ENCODE measurements around the gene IL34.
A peak's percentile ranks its signal among the peaks of the same experiment; 100 is the strongest.
"Not testable (repeated sequence)": the region's sequence is repeated elsewhere in the genome, so short reads cannot be mapped to it uniquely, and the experiment has no call there.

The IL34 gene

DNA sequence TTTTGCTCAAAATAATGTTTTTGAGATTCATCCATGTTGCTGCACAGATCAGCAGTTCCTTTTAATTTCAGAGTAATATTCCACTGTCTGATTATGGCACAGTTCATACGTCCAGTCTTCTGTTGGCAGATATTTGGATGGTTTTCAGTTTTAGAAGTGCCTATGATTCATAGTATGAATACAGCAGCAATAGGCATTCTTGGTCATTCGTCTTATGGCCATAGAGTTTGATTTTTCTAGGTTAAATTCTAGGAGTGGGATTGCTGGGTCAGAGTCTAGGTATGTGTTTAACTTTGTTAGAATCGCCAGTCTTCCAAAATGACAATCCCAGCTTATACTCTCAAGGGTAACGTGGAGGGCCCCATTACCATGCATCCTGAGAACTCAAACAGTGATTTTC lies 11.5 kb upstream of the IL34 start:
- H3K27me3 ChIP-seq (replicated peaks; ENCODE audit: control insufficient read depth, insufficient read depth, low read length): no peaks in the 10 kb centered on the region
- no peak overlapping the region for H3K4me3 ChIP-seq (ENCODE audit: low read length)
- DNase-seq (ENCODE audit: low read depth): peak; percentile 30
- no peak overlapping the region for H3K9ac ChIP-seq (ENCODE audit: low read length)
- peaks cover 10% of the 10 kb centered on the region for H3K9me3 ChIP-seq (ENCODE audit: control insufficient read depth, low read length)
- H3K36me3 ChIP-seq (ENCODE audit: control insufficient read depth, insufficient read depth, low read length, severe bottlenecking): no peaks in the 10 kb centered on the region
- peaks cover 20% of the 10 kb centered on the region for H3K4me1 ChIP-seq (ENCODE audit: control insufficient read depth, insufficient read depth, low read length)

DNA sequence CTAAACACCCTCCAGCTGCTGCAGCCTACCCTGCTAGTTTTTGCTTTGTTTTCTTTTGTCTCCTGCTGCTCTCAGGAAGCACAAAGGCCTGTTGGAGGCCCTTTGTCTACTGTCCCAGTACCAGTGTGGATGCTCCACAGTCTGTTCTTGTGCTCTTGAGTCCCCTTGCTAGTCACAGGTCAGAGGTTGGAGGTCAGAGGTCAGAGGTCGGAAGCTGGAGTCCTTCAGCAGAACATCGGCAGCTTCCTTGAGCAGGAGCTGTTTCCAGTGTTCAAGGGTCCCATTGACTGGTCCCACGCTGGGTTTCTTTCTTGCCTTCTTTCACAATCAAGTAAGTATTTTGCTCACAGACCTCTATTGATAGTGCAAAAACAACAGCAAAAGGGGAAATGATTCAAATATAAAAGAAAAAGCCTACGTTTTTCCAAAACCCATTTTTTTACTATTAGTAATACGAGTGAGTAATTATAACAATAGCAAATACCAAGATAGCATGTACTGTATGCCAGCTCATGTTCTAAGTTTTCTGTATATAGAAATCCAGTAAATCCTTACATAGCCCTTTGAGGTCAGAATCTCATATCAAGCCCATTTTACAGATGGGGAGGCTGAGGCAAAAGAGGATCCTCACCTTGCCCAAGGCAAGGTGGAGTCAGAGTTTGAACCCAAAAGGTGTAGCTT lies 10.9 kb upstream of the IL34 start:
- Histone ChIP-seq H3K27me3 (replicated peaks; ENCODE audit: control insufficient read depth, insufficient read depth, low read length) (no peaks in the 10 kb centered on the region), H3K9me3 (ENCODE audit: control insufficient read depth, low read length) (peaks cover 10% of the 10 kb centered on the region), H3K4me1 (ENCODE audit: control insufficient read depth, insufficient read depth, low read length) (peaks cover 22% of the 10 kb centered on the region), H3K36me3 (ENCODE audit: control insufficient read depth, insufficient read depth, low read length, severe bottlenecking) (no peaks in the 10 kb centered on the region), H3K9ac (ENCODE audit: low read length) (peak overlapping the region; percentile 24), H3K4me3 (ENCODE audit: low read length) (peak overlapping the region; percentile 14)
- peak; percentile 63 for DNase-seq (ENCODE audit: low read depth)

DNA sequence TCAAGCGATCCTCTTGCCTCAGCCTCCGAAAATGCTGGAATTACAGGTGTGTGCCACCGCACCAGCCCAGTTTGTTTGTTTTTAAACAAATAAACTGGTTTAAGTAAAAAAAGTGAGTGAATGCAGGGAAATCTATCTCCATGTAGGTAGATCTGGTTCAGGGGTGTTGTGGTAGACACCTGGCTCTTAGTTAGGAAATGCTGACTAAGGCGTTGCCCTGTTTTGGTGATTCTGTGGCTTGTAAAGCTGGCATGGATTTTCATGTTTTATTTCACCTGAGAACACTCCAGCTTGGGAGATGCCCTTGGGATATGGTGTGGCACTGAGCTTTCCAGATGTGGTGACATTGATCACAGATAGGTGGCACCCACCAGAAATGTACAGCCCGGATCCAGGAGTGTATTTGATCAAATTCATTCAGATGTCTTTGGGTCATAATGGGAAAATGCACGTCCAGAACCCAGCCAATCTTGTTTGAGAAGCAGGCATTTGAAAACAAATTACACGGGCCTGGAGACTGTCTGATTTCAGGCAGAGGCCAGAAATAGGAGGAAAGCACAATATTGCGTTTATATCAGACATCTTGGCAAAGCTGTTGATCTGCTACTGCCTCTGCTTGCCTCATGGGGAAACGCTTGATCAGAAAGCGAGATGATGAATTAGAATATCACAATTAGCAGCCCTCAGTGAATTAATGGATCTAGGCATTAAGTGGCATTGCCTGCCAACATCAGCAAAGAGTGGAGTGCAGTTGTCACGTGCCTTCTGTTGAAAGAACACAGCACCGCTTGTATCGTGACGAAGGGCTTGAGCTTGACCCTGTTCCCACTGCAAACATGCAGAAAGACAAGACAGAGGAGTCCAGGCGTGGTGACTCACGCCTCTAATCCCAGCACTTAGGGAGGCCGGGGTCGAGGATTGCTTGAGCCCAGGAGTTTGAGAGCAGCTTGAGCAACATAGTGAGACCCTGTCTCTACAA lies 7.3 kb upstream of the IL34 start:
- Histone ChIP-seq H3K9me3 (ENCODE audit: control insufficient read depth, low read length) (no peaks in the 10 kb centered on the region), H3K4me1 (ENCODE audit: control insufficient read depth, insufficient read depth, low read length) (peaks cover 22% of the 10 kb centered on the region)
- DNase-seq (ENCODE audit: low read depth): peak; percentile 40

DNA sequence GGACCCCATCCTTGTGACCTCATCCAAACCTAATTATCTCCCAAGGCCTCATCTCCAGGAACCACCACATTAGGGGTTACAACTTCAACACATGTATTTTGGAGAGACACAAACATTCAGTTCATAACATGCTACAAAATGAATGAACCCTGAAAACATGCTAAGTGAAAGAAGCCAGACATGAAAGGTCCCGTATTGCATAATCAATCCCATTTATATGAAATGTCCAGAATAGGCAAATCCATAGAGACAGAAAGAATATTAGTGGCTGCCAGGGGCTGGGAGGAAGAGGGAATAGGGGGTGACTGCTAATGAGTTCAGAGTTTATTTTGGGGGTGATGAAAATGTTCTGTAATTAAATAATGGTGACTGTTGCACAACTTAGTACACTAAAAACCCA lies 3.7 kb upstream of the IL34 start:
- no peak overlapping the region for H3K4me3 ChIP-seq (ENCODE audit: low read length)

More for the DNA sequence above, 7.3 kb upstream of the IL34 start:
- Histone ChIP-seq H3K4me3 (ENCODE audit: low read length) (peak overlapping the region; percentile 20), H3K9ac (ENCODE audit: low read length) (peak overlapping the region; percentile 30), H3K27me3 (replicated peaks; ENCODE audit: control insufficient read depth, insufficient read depth, low read length) (no peaks in the 10 kb centered on the region), H3K36me3 (ENCODE audit: control insufficient read depth, insufficient read depth, low read length, severe bottlenecking) (no peaks in the 10 kb centered on the region)

DNA sequence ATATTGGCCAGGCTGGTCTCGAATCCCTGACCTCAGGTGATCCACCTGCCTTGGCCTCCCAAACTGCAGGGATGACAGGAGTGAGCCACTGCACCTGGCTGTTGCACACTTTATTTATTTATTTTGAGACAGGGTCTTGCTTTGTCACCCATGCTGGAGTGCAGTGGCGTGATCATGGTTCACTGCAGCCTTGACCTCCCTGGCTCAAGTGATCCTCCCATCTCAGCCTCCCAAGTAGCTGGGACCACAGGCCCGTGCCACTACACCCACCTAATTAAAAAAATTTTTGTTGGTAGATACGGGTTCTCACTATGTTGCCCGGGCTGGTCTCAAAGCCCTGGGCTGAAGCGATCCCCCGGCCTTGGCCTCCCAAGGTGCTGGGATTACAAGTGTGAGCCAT lies 3.1 kb upstream of the IL34 start:
- not testable (repeated sequence) for H3K9me3 ChIP-seq (ENCODE audit: control insufficient read depth, low read length); H3K9ac ChIP-seq (ENCODE audit: low read length); H3K36me3 ChIP-seq (ENCODE audit: control insufficient read depth, insufficient read depth, low read length, severe bottlenecking); DNase-seq (ENCODE audit: low read depth); H3K27me3 ChIP-seq (replicated peaks; ENCODE audit: control insufficient read depth, insufficient read depth, low read length); H3K4me3 ChIP-seq (ENCODE audit: low read length)
- H3K4me1 ChIP-seq (ENCODE audit: control insufficient read depth, insufficient read depth, low read length): peaks cover 14% of the 10 kb centered on the region

More for the DNA sequence above, 3.7 kb upstream of the IL34 start:
- H3K36me3 ChIP-seq (ENCODE audit: control insufficient read depth, insufficient read depth, low read length, severe bottlenecking): no peaks in the 10 kb centered on the region
- no peak for DNase-seq (ENCODE audit: low read depth)
- no peak overlapping the region for H3K9ac ChIP-seq (ENCODE audit: low read length)
- no peaks in the 10 kb centered on the region for H3K27me3 ChIP-seq (replicated peaks; ENCODE audit: control insufficient read depth, insufficient read depth, low read length)
- H3K9me3 ChIP-seq (ENCODE audit: control insufficient read depth, low read length): no peaks in the 10 kb centered on the region
- H3K4me1 ChIP-seq (ENCODE audit: control insufficient read depth, insufficient read depth, low read length): peaks cover 14% of the 10 kb centered on the region

DNA sequence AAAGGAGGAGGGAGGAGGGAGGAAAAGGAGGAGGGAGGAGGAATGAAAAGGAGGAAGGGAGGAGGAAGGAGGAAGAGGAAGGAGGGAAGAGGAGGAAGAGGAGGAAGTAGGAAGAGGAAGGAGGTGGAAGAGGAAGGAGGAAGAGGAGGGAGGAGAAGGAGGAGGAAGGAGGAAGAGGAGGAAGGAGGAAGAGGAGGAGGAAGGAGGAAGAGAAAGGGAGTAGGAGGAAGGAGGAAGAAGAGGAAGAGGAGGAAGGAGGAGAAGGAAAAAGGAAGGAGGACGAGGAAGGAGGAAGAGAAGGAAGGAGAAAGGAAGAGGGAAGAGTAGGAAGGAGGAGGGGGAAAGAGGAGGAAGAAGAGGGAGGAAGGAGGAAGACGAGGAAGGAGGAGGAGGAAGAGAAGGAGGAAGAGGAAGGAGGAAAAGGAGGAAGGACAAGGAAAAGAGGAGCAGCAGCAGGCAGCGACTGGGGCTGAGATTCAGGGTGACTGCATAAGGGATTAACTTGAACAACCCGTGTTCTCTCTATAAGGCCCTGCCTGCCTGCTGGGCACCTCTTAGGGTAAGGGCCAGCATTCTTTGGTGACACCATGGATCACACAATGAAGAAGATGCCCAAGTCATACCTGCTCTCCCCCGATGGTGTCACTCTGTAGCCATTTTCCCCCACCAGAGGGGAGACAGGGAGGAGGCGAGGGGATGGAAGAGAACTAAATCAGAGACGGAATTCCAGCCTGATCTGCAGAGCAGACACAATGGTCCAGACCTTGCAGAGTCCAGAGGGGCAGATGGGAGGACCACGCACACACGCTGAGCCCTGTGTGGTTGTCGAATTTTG lies 1.4 kb upstream of the IL34 start:
- H3K4me1 ChIP-seq (ENCODE audit: control insufficient read depth, insufficient read depth, low read length): peaks cover 1% of the 10 kb centered on the region
- H3K27me3 ChIP-seq (replicated peaks; ENCODE audit: control insufficient read depth, insufficient read depth, low read length): no peaks in the 10 kb centered on the region
- H3K4me3 ChIP-seq (ENCODE audit: low read length): no peak overlapping the region
- H3K9ac ChIP-seq (ENCODE audit: low read length): no peak overlapping the region
- DNase-seq (ENCODE audit: low read depth): no peak
- H3K9me3 ChIP-seq (ENCODE audit: control insufficient read depth, low read length): no peaks in the 10 kb centered on the region
- no peaks in the 10 kb centered on the region for H3K36me3 ChIP-seq (ENCODE audit: control insufficient read depth, insufficient read depth, low read length, severe bottlenecking)

DNA sequence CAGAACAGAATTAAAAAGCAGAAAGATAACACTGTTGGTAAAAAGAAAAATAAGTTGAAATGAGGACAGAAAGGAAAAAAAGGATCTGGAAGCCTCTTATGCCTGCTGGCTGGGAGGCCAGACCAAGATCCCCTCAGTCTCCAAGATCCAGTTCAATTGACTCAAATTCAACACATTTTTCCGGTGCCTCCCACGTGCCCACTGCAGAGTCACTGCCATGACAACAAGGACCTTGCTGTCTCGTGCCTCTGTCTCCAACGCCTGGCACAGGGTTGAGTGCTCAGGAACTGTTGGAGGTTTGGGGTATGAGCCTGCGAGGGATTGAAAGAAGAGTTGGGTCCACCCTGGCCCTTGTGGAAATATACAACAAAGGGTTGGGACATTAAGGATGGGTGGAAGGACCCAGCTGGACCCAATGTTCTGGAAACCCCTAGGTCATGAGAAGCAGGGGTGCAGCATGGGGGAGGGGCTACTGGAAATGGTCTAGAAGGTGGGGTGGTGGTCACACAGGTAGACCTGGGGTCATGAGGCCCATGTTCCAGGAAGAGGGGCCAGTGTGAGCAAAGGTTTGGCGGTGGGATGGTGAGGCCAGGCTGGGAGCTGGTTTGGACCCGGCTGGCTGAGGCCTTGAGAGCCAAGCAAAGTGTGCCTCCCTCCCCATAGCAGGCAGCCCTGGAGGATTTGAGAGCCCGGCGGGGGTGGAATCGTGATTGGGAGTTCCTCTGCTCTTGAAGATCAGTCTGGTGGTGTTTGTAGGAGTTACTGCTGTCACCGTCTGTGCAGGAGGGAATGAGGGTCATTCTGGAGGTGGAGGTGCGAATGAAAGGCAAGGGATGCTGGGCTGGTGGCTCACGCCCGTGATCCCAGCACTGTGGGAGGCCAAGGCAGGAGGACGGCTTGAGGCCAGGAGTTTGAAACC lies 1.3 kb downstream of the IL34 start:
- H3K4me3 ChIP-seq (ENCODE audit: low read length): no peak overlapping the region
- H3K4me1 ChIP-seq (ENCODE audit: control insufficient read depth, insufficient read depth, low read length): peaks cover 2% of the 10 kb centered on the region
- H3K9ac ChIP-seq (ENCODE audit: low read length): no peak overlapping the region
- H3K36me3 ChIP-seq (ENCODE audit: control insufficient read depth, insufficient read depth, low read length, severe bottlenecking): no peaks in the 10 kb centered on the region
- DNase-seq (ENCODE audit: low read depth): no peak
- no peaks in the 10 kb centered on the region for H3K27me3 ChIP-seq (replicated peaks; ENCODE audit: control insufficient read depth, insufficient read depth, low read length)
- no peaks in the 10 kb centered on the region for H3K9me3 ChIP-seq (ENCODE audit: control insufficient read depth, low read length)

DNA sequence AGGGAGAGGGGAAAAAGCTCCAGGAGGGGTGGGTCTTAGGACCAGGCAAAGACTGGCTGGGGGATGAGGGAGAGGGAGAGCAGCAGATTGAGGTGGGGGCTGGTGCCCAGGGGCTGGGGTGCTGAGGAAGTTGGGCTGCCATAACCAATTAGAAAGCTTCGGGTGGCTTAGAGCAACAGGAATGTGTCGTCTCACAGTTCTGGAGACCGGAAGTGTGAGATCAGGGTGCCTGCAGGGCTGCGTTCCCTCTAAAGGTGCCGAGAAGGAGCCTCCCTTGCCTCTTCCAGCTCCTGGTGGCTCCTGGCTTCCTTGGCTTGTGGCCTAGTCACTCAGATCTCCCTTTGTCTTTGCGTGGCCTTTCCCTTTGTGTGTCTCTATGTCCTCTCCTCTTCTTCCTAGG lies 2.2 kb downstream of the IL34 start:
- H3K4me3 ChIP-seq (ENCODE audit: low read length): no peak overlapping the region
- peaks cover 7% of the 10 kb centered on the region for H3K4me1 ChIP-seq (ENCODE audit: control insufficient read depth, insufficient read depth, low read length)
- no peak overlapping the region for H3K9ac ChIP-seq (ENCODE audit: low read length)
- no peaks in the 10 kb centered on the region for H3K9me3 ChIP-seq (ENCODE audit: control insufficient read depth, low read length)
- no peak for DNase-seq (ENCODE audit: low read depth)
- H3K36me3 ChIP-seq (ENCODE audit: control insufficient read depth, insufficient read depth, low read length, severe bottlenecking): no peaks in the 10 kb centered on the region
- H3K27me3 ChIP-seq (replicated peaks; ENCODE audit: control insufficient read depth, insufficient read depth, low read length): no peaks in the 10 kb centered on the region

DNA sequence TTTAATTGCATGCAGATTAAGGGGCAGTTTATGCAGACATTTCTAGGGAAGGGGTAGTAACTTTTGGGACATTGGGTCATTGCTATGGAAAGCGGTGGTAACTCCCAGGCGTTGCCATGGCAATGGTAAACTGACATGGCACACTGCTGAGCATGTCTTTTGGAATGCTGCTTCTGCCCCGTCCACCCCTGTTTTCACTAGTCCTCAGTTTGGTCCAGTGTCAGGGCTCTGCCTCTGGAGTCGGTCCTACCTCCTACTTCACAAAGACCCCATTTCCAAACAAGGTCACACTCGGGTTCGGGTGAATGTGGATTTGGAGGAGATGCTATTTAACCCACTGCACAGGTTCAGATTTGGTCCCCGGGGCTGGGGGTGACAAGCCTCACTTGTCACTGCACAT lies 2.9 kb downstream of the IL34 start:
- H3K9me3 ChIP-seq (ENCODE audit: control insufficient read depth, low read length): no peaks in the 10 kb centered on the region
- peaks cover 10% of the 10 kb centered on the region for H3K4me1 ChIP-seq (ENCODE audit: control insufficient read depth, insufficient read depth, low read length)

DNA sequence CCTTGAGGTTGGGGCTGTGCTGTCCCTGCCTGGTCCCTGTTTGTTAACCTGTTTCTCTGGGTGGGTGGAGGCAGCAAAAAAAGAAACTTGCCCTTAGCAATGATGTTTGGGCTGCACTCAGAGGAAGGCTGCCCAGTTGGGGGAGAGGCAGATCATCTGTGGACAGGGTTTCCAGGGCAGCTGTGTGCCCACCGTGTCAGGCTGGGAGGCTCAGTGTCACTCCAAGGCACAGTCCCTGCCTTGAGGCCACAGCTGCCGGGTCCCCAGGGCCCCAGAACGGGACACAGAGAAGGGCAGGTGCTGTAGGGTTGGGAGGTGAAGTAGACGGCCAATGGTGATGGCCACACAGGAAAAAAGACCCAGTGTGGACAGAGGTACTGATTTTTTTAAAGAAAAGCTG lies 3.9 kb downstream of the IL34 start:
- Histone ChIP-seq H3K27me3 (replicated peaks; ENCODE audit: control insufficient read depth, insufficient read depth, low read length) (no peaks in the 10 kb centered on the region), H3K9me3 (ENCODE audit: control insufficient read depth, low read length) (no peaks in the 10 kb centered on the region), H3K9ac (ENCODE audit: low read length) (no peak overlapping the region), H3K4me3 (ENCODE audit: low read length) (no peak overlapping the region), H3K4me1 (ENCODE audit: control insufficient read depth, insufficient read depth, low read length) (peaks cover 11% of the 10 kb centered on the region), H3K36me3 (ENCODE audit: control insufficient read depth, insufficient read depth, low read length, severe bottlenecking) (no peaks in the 10 kb centered on the region)
- DNase-seq (ENCODE audit: low read depth): no peak

More for the DNA sequence above, 2.9 kb downstream of the IL34 start:
- no peak overlapping the region for H3K4me3 ChIP-seq (ENCODE audit: low read length)
- no peak overlapping the region for H3K9ac ChIP-seq (ENCODE audit: low read length)
- H3K27me3 ChIP-seq (replicated peaks; ENCODE audit: control insufficient read depth, insufficient read depth, low read length): no peaks in the 10 kb centered on the region
- no peaks in the 10 kb centered on the region for H3K36me3 ChIP-seq (ENCODE audit: control insufficient read depth, insufficient read depth, low read length, severe bottlenecking)
- peak; percentile 19 for DNase-seq (ENCODE audit: low read depth)
